ENCODE measurements around the gene ZNF613. TPM values are rescaled to one million over a fixed set of nuclear protein-coding genes. Genes with fewer than 3 reads are reported as not detected.
"Not testable (repeated sequence)": the region's sequence is repeated elsewhere in the genome, so short reads cannot be mapped to it uniquely, and the experiment has no call there.

Gene ZNF613
- total RNA-seq = 1 to 10 TPM; 4.2 to 4.7 TPM

GRCh38 chr19:51926784-51927741, at the start of gene ZNF613:
TSS of gene ZNF613 (plus strand) at chr19:51927472. CDS start at chr19:51936221, 8,749 bp downstream.
- POLR2A ChIA-PET = interaction anchor here (0.8 kb wide), 1 partner anchor 122 kb away, joined by 4 read pairs; the partner anchor contains the start of gene ZNF432
- CTCF ChIA-PET = no interaction called here

- POLR2A ChIA-PET = no interaction called here
Measured at GRCh38 chr19:51882518-51882917, 44.8 kb upstream of the ZNF613 start.

DNA sequence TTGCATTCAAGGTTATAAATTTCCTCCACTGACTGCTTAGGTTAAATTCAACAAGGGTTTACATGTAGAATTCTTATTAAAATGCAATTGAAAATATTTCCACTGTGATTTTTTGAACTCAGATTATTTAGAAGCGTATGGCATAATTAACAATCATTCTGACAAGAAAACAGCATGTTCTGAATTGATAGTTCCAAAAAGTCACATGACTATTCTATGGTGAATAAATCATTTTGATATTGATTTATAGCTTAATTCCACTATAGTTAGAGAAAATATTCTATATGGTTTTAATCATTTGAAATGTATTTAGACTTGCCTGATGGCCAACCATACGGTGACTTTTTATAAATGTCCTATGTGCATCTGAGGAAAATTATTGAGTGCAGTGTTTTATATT, 42.6 kb upstream of the ZNF613 start:
- ChIA-PET POLR2A (no interaction called here), CTCF (no interaction called here)

More at GRCh38 chr19:51882518-51882917, 44.8 kb upstream of the ZNF613 start:
- CTCF ChIA-PET = no interaction called here

DNA sequence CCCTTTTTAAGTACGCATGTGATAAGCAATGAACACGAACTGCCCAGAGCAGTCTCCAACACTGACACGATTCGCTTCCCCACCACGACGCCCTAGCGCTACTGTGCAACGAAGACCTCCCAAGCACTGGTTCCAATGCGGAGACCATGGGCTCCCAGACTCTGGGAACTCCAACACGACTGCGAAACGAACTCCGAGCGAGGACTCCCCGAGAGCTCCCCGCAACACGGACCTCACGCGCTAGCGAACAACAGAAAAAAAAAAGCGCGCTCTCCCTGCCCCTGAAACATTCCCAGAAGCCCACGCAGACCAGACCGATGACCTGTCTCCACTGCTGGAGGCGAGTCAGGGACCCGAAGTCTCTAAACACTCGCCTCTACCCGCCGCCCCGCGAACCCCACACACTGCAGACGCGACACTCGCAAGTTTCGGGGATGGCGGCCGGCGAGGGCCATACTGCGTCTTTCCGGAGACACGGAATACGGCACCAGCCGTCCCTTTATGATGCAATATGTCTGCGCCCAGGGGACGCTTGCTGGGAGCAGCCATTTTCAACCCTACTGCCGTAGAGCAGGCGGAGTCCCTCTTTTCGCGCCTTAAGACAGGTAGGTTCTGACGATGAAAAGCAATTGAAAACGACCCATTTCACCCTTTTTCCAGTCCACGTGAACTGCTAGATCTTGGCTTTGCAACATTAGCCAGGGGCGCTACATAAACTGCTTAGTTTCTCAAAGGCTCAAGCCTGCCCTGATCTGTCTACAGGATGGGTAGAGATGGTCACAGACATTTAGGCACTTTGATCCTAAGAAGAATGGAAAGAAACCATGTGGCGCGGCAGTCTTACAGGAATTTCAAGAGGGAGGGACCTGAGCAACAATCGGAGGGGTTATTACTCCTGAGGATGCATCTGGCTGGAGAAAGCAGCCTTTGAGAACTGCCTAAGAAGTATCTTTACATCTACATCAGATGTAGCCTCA, 39.5 kb upstream of the ZNF613 start, which contains the start of gene ZNF577:
Gene ZNF577 (minus strand): TSS at position 430 of the 977 bp plus-strand sequence. CDS start 7,569 bp downstream, outside the sequence.
- CTCF ChIA-PET = interaction anchor here (0.7 kb wide), 1 partner anchor 8 kb away, joined by 3 read pairs; no protein-coding TSS in a partner anchor
- POLR2A ChIA-PET = no interaction called here

DNA sequence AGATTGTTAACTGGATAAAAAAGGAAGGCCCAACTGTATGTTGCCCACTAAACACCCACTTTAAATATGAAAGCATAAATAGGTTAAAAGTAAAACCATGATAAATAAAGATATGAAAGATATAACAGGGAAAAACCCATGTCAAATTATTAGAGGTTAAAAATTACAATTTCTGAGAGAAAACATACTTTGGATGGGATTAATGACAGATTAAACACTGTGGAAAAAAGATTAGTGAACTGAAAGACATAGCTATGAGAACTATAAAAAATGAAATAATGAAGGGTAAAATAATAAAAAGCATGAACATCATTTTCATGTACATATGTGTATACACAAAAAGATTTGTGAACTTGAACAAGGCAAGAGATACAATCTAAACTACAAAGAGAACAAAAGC, 37.3 kb upstream of the ZNF613 start:
- CTCF ChIA-PET = no interaction called here
- POLR2A ChIA-PET = no interaction called here

DNA sequence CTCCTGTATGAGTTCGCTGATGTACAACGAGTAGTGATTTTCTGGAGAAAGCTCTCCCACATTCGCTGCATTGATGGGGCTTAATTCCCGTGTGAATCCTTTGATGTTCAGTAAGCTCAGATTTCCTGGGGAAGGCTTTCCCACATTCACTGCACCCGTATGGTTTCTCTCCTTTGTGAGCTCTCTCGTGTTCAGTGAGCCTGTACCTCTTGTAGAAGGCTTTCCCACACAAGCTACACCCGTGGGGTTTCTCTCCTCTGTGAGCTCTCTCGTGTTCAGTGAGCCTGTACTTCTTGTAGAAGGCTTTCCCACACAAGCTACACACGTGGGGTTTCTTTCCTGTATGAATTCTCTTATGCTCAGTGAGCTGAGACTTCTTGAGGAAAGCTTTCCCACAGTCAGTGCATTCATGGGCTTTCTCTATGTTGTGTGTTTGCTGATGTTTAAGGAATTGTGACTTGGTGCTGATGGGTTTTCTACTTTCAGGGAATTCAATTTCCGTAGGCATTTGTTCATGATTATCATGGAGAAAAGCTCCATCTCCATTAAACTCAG, 36.0 kb upstream of the ZNF613 start:
- POLR2A ChIA-PET = no interaction called here
- CTCF ChIA-PET = no interaction called here

- POLR2A ChIA-PET = no interaction called here
- CTCF ChIA-PET = no interaction called here
Measured at GRCh38 chr19:51901860-51902259, 25.4 kb upstream of the ZNF613 start.

GRCh38 chr19:51903192-51903591, 24.1 kb upstream of the ZNF613 start:
- ChIA-PET CTCF (no interaction called here), POLR2A (no interaction called here)

- POLR2A ChIA-PET = no interaction called here
- CTCF ChIA-PET = no interaction called here
Measured at GRCh38 chr19:51904331-51905165, 22.7 kb upstream of the ZNF613 start, which contains the start of gene ZNF649. TSS of gene ZNF649 (minus strand) at chr19:51905017. CDS start at chr19:51900107, 4,910 bp downstream.

GRCh38 chr19:51905206-51905605, 22.1 kb upstream of the ZNF613 start:
- CTCF ChIA-PET = no interaction called here
- POLR2A ChIA-PET = no interaction called here

- POLR2A ChIA-PET, CTCF ChIA-PET: not testable (repeated sequence)
Measured at GRCh38 chr19:51905639-51906038, 21.6 kb upstream of the ZNF613 start.

GRCh38 chr19:51906108-51906507, 21.2 kb upstream of the ZNF613 start:
- CTCF ChIA-PET, POLR2A ChIA-PET: not testable (repeated sequence)

GRCh38 chr19:51907981-51908380, 19.3 kb upstream of the ZNF613 start:
- POLR2A ChIA-PET, CTCF ChIA-PET: not testable (repeated sequence)

DNA sequence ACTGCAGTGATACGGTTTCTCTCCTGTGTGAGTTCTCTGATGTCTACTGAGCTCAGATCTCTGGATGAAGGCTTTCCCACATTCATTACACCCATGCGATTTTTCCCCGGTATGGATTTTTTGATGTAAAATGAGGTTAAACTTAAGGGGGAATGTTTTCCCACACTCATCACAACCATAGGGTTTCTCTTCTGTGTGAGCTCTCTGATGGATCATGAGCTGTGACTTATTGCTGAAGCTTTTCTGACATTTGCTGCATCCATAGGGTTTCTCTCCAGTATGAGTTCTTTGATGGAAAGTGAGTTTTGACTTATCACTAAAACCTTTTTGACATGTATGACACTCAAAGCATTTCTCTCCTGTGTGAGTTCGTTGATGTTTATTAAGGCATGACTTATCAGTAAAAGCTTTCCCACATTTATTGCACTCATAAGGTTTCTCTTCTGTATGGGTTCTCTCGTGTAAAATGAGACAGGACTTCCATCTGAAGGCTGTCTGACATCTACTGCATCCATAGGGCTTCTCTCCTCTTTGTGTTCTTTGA, 11.9 kb upstream of the ZNF613 start:
- ChIA-PET POLR2A (no interaction called here), CTCF (no interaction called here)

GRCh38 chr19:51916167-51916566, 11.1 kb upstream of the ZNF613 start:
- CTCF ChIA-PET = no interaction called here
- POLR2A ChIA-PET = no interaction called here

DNA sequence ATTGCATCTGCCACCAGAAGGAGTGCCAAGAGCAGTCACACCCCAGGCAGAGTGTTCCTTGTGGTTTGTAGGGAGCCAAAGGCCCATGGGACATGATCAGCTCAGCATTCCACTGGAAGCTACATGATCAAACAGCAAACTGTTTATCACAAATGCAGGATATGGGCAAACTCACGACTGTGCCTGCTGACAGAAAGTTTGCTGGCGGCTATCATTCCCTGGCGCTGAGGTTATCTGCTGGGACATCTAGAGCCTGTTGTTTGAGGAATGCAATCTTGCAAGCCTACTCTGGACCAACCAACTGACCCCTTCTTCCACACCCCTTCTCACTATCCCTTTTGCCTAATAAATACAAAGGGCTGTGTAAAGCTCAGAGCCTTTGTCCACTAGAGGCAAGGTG, 7.7 kb upstream of the ZNF613 start:
- ChIA-PET POLR2A (no interaction called here), CTCF (no interaction called here)

DNA sequence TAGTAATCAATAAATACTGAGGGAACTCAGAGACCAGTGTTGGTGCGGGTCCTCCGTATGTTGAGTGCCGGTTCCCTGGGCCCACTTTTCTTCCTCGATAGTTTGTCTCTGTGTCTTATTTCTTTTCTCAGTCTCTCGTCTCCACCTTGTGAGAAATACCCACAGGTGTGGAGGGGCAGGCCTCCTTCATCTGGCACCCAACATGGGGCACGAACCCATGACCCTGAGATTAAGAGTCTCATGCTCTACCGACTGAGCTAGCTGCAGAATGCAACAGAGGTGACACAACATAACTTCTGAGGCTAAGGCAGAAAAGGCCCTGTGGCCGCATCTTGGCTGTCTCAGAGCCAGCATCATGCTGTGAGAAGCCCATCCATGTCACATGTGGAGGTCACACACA, 5.3 kb upstream of the ZNF613 start:
- POLR2A ChIA-PET = no interaction called here
- CTCF ChIA-PET = interaction anchor here (0.6 kb wide), 1 partner anchor 151 kb away, joined by 3 read pairs; no protein-coding TSS in a partner anchor

GRCh38 chr19:51926426-51926783, 867 bp upstream of the ZNF613 start:
- POLR2A ChIA-PET = interaction anchor here (0.8 kb wide), 1 partner anchor 122 kb away, joined by 4 read pairs; the partner anchor contains the start of gene ZNF432
- CTCF ChIA-PET = no interaction called here

- CTCF ChIA-PET = no interaction called here
- POLR2A ChIA-PET = no interaction called here
Measured at GRCh38 chr19:51927859-51928258, 587 bp downstream of the ZNF613 start.

Data from activated CD8-positive, alpha-beta memory T cell treated with anti-CD3 and anti-CD28 coated beads for 36 hours (primary cell).